Psoas muscle (tissue), 8 donors: ENCODE measurements around the gene FRYL. TPM values are rescaled to one million over a fixed set of nuclear protein-coding genes. Genes with fewer than 3 reads are reported as not detected.

ENCODE experiments used
- ATAC-seq, 4 donors: fragments of 200-7000 bp; cut with Tn5 transposase; one replicate each; pipeline ENCODE4 v1.9.1; 2020; ENCODE audit warnings: moderate library complexity in 3 of 4, mild to moderate bottlenecking in 2 of 4
- DNase-seq, 2 donors: peaks; one replicate each; pipeline ENCODE4 v3.0.0-alpha.2; 2020
- H3K27ac ChIP-seq: fragments of 200-600 bp; one replicate; pipeline ENCODE4 v1.8.0; 2022
- H3K27me3 ChIP-seq, 3 donors: fragments of 200-600 bp in 1 of 3; one replicate each; pipeline versions ENCODE4 v1.6.1 to v1.8.0; 2013 to 2022; ENCODE audit warnings: low read length in 2 of 3, mild to moderate bottlenecking in 2 of 3, moderate library complexity in 1 of 3; ENCODE audit not compliant: insufficient read depth in 3 of 3
- H3K36me3 ChIP-seq, 2 donors: fragments of 200-600 bp in 1 of 2; one replicate each; pipeline versions ENCODE4 v1.6.1 to v1.8.0; 2013 to 2022; ENCODE audit warnings: low read depth in 1 of 2, mild to moderate bottlenecking in 1 of 2, moderate library complexity in 1 of 2; ENCODE audit not compliant: insufficient read depth in 1 of 2
- H3K4me1 ChIP-seq: fragments of 200-600 bp; one replicate; pipeline ENCODE4 v1.8.0; 2022
- H3K4me3 ChIP-seq: fragments of 200-600 bp; one replicate; pipeline ENCODE4 v1.8.0; 2022; ENCODE audit warnings: mild to moderate bottlenecking
- H3K9me3 ChIP-seq: fragments of 200-600 bp; one replicate; pipeline ENCODE4 v1.8.0; 2022
- WGBS, 3 donors: extraction: QIAGEN DNeasy Blood & Tissue Kit; methylation state at CpG; one replicate each; pipeline versions ENCODE4 v1.1.6 to v1.1.7; 2013; 5-methylcytosine and 5-hydroxymethylcytosine counted together
- intact Hi-C, 2 donors: fragments of 100-400 bp; cut with DNase I; formaldehyde crosslinking; loops; one replicate each; pipeline versions ENCODE4 v1.11.0 to v1.14.2; 2022
- polyA plus RNA-seq, 3 donors: library from polyadenylated mRNA; stranded (reverse); fragments of 200-250 nt; gene quantifications; one replicate each; pipeline ENCODE4 v1.2.3, GENCODE V29; 2013
- total RNA-seq, 4 donors: library from RNA; stranded (reverse); fragmentation: NEBNext Ultra II Directional in 2 of 4; extraction: Animal tissue kit (Norgen Biotek cat#: 25700) in 2 of 4; gene quantifications; one replicate each; pipeline versions ENCODE4 v1.2.1 to v1.2.4, GENCODE V29; 2021 to 2023
- TF ChIP-seq, protein P1 (sequence below): fragments of 200-600 bp; IDR thresholded peaks from one replicate; pipeline ENCODE4 v1.8.0; 2022; ENCODE audit warnings: antibody characterized with exemption
- donor health status: healthy with polysubstance abuse.
- donor health status: DM: no; HTN: no; CAD: no; lungs with moderate emphysema.
- donor health status: Bipolar disorder and iron deficiency.
- donor health status: healthy.
- donor health status: DM: yes; HTN: yes; CAD: no.
- donor health status: DM: no; HTN: no; CAD: no.
- donor health status: DM: no; HTN: no; CAD: no.
- donor health status: DM: yes; HTN: yes; CAD: no.

The FRYL gene
- total and polyA plus RNA-seq, 7 donors, result 4.8 to 21.7 (median 15.0) TPM

GRCh38 chr4:48498895-48499294, 281.2 kb downstream of the FRYL start:
- DNase-seq (no peak), ATAC-seq (no peak)
- Histone ChIP-seq H3K27ac (no peak overlapping the region), H3K36me3 (peaks cover 0 to 53% of the 10 kb centered on the region in 2 donors), H3K27me3 (no peaks in the 10 kb centered on the region), H3K4me3 (no peak overlapping the region), H3K9me3 (no peaks in the 10 kb centered on the region), H3K4me1 (no peaks in the 10 kb centered on the region)
- WGBS, 3 donors, result 91 to 93% (median 92%) methylated on average over 4 of the region's 4 CpGs
- TF ChIP-seq, protein P1, sequence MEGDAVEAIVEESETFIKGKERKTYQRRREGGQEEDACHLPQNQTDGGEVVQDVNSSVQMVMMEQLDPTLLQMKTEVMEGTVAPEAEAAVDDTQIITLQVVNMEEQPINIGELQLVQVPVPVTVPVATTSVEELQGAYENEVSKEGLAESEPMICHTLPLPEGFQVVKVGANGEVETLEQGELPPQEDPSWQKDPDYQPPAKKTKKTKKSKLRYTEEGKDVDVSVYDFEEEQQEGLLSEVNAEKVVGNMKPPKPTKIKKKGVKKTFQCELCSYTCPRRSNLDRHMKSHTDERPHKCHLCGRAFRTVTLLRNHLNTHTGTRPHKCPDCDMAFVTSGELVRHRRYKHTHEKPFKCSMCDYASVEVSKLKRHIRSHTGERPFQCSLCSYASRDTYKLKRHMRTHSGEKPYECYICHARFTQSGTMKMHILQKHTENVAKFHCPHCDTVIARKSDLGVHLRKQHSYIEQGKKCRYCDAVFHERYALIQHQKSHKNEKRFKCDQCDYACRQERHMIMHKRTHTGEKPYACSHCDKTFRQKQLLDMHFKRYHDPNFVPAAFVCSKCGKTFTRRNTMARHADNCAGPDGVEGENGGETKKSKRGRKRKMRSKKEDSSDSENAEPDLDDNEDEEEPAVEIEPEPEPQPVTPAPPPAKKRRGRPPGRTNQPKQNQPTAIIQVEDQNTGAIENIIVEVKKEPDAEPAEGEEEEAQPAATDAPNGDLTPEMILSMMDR, result no peak
- intact Hi-C loops, result no loop called here

DNA sequence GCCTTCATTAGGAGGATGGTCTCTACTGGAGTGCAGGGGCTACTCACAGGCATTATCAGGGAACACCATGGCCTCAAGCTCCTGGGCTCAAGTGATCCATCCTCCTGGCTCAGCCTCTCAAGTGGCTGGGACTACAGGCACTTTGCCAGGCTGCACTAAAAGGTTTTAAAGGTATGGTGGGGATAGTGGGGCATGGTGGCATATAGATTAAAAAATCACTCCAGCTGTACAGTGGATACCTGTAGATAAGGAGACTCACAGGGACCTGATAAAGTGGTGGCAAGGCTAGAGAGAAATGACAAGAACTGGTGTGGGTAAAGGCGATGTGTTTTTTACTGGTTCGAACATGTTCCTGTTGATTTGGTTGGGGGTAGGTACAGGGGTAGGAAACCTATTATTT, 284.1 kb downstream of the FRYL start:
- Histone ChIP-seq H3K9me3 (no peaks in the 10 kb centered on the region), H3K36me3 (peaks cover 0 to 30% of the 10 kb centered on the region in 2 donors), H3K4me1 (no peaks in the 10 kb centered on the region), H3K27me3 (peaks cover 0 to 17% (median 11%) of the 10 kb centered on the region in 3 donors), H3K4me3 (no peak overlapping the region), H3K27ac (no peak overlapping the region)
- no peak for DNase-seq
- WGBS, 3 donors, result 98 to 100% (median 100%) methylated on average over 2 of the region's 2 CpGs
- intact Hi-C loops, result no loop called here
- no peak for ATAC-seq
- TF ChIP-seq, protein P1, result no peak

GRCh38 chr4:48493452-48494100, 286.5 kb downstream of the FRYL start:
- Histone ChIP-seq H3K9me3 (no peaks in the 10 kb centered on the region), H3K4me1 (no peaks in the 10 kb centered on the region), H3K27me3 (peaks cover 0 to 40% (median 25%) of the 10 kb centered on the region in 3 donors), H3K4me3 (no peak overlapping the region), H3K27ac (no peak overlapping the region), H3K36me3 (peaks cover 0 to 7% of the 10 kb centered on the region in 2 donors)
- intact Hi-C loops, result no loop called here
- DNase-seq (no peak), ATAC-seq (no peak)
- TF ChIP-seq, protein P1, result no peak
- 77 to 81% (median 81%) methylated on average over 4 of the region's 4 CpGs for WGBS, 3 donors

DNA sequence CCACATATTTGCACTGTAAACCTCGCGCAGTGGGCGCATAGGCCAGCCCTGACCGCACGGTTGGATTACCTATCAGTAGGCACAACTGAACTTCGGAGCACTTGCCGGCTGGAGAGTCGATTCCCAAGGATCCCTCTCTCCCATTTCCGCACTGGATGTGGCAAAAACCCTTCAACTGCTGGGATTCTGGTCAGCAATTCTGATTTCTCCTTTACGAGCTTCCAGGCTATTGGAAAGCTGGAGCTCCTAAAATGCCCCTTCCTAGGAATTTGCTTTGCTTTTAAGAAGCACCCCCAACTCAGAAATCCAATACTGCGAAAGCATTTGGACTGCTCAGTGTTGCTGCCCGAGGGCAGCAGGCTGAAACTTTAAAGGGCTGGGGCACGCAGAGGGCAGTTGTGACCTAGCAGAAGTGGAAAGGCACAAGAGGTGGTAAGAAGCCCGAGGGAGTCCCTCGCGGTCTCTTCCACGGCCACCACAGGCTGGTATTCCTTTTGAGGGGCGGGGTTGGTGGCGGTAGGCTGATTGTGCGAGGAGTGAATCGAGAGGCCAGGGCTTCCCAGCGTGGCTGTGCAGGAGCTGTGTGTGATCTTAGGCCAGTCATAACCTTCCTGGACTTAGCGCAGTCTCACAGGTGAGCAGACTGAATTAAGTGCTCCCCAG, 288.4 kb downstream of the FRYL start:
- WGBS, 3 donors, result 50 to 53% (median 52%) methylated on average over 23 of the region's 23 CpGs
- Histone ChIP-seq H3K27me3 (peaks cover 0 to 58% (median 31%) of the 10 kb centered on the region in 3 donors), H3K4me3 (no peak overlapping the region), H3K4me1 (no peaks in the 10 kb centered on the region), H3K27ac (no peak overlapping the region), H3K36me3 (no peaks in the 10 kb centered on the region), H3K9me3 (no peaks in the 10 kb centered on the region)
- ATAC-seq, result no peak
- no peak for DNase-seq
- intact Hi-C loops, result no loop called here
- TF ChIP-seq, protein P1, result no peak
